ENCODE data around the gene MPO. TPM values are rescaled to one million over a fixed set of nuclear protein-coding genes. Genes with fewer than 3 reads are reported as not detected.

MPO gene
- total and polyA plus RNA-seq, 2 experiments from 2014 or later = not detected

- Histone ChIP-seq H3K9ac (no peak overlapping the region), H4K20me1 (ENCODE audit: insufficient read depth) (no peaks in the 10 kb centered on the region), H3K27ac (no peak overlapping the region), H3K4me1 (ENCODE audit: insufficient read depth) (no peaks in the 10 kb centered on the region), H3K9me3 (ENCODE audit: low read depth) (no peaks in the 10 kb centered on the region), H2AFZ (no peak overlapping the region), H3K9me2 (ENCODE audit: insufficient read depth) (no peaks in the 10 kb centered on the region), H3F3A (ENCODE audit: insufficient read depth) (no peaks in the 10 kb centered on the region), H3K4me3 (no peak overlapping the region), H3K4me2 (ENCODE audit: unreplicated experiment) (no peak overlapping the region), H3K36me3 (ENCODE audit: low read depth) (no peaks in the 10 kb centered on the region), H3K27me3 (replicated peaks; ENCODE audit: insufficient read depth) (0 out of 2 replicates have a peak, but pooled peaks cover 13% of the 10 kb centered on the region), H3K79me2 (ENCODE audit: insufficient read depth) (no peaks in the 10 kb centered on the region)
- WGBS, 2 experiments (ENCODE audit: low coverage in 1 of 2, low lambda C conversion rate in 2 of 2, missing lambda C conversion rate in 2 of 2) = 63 to 72% methylated on average over 14 to 16 of the region's 16 CpGs
- no peak for DNase-seq
- TF ChIP-seq EZH2phosphoT487 (IDR thresholded peaks at IDR 0.05; ENCODE audit: insufficient read depth, low read depth) (no peak), EZH2 (IDR thresholded peaks at IDR 0.05; ENCODE audit: insufficient read depth, poor library complexity, severe bottlenecking) (no peak)
- in situ Hi-C loops (cut with MboI) = no loop called here
Observed at GRCh38 chr17:58279736-58280479, 827 bp downstream of the MPO start.

GRCh38 chr17:58279016-58279711, 1.6 kb downstream of the MPO start:
- TF ChIP-seq EZH2phosphoT487 (IDR thresholded peaks at IDR 0.05; ENCODE audit: insufficient read depth, low read depth) = no peak
- no peak for TF ChIP-seq EZH2 (IDR thresholded peaks at IDR 0.05; ENCODE audit: insufficient read depth, poor library complexity, severe bottlenecking)
- WGBS, 2 experiments (ENCODE audit: low coverage in 1 of 2, low lambda C conversion rate in 2 of 2, missing lambda C conversion rate in 2 of 2) = 8% methylated on average over 39 to 56 of the region's 60 CpGs
- Histone ChIP-seq H3F3A (ENCODE audit: insufficient read depth) (no peaks in the 10 kb centered on the region), H3K9ac (no peak overlapping the region), H2AFZ (0 out of 2 replicates have a peak overlapping the region, but pooled peaks have one; percentile 38), H3K9me2 (ENCODE audit: insufficient read depth) (no peaks in the 10 kb centered on the region), H3K4me3 (peak overlapping the region; percentile 37), H3K36me3 (ENCODE audit: low read depth) (no peaks in the 10 kb centered on the region), H3K4me1 (ENCODE audit: insufficient read depth) (no peaks in the 10 kb centered on the region), H3K4me2 (ENCODE audit: unreplicated experiment) (peak overlapping the region; percentile 48), H3K27ac (no peak overlapping the region), H3K27me3 (replicated peaks; ENCODE audit: insufficient read depth) (0 out of 2 replicates have a peak, but pooled peaks cover 13% of the 10 kb centered on the region), H3K9me3 (ENCODE audit: low read depth) (no peaks in the 10 kb centered on the region), H3K79me2 (ENCODE audit: insufficient read depth) (no peaks in the 10 kb centered on the region), H4K20me1 (ENCODE audit: insufficient read depth) (no peaks in the 10 kb centered on the region)
- in situ Hi-C loops (cut with MboI) = no loop called here
- peak; percentile 64 for DNase-seq

GRCh38 chr17:58278661-58279015, 2.1 kb downstream of the MPO start:
- Histone ChIP-seq H3K9me3 (ENCODE audit: low read depth) (no peaks in the 10 kb centered on the region), H3K9ac (no peak overlapping the region), H3K79me2 (ENCODE audit: insufficient read depth) (no peaks in the 10 kb centered on the region), H3K4me3 (peak overlapping the region; percentile 37), H3K27ac (no peak overlapping the region), H3K9me2 (ENCODE audit: insufficient read depth) (no peaks in the 10 kb centered on the region), H3K4me2 (ENCODE audit: unreplicated experiment) (peak overlapping the region; percentile 48), H3K4me1 (ENCODE audit: insufficient read depth) (no peaks in the 10 kb centered on the region), H3F3A (ENCODE audit: insufficient read depth) (no peaks in the 10 kb centered on the region), H2AFZ (0 out of 2 replicates have a peak overlapping the region, but pooled peaks have one; percentile 38), H3K36me3 (ENCODE audit: low read depth) (no peaks in the 10 kb centered on the region), H4K20me1 (ENCODE audit: insufficient read depth) (no peaks in the 10 kb centered on the region), H3K27me3 (replicated peaks; ENCODE audit: insufficient read depth) (0 out of 2 replicates have a peak, but pooled peaks cover 13% of the 10 kb centered on the region)
- no peak for TF ChIP-seq EZH2phosphoT487 (IDR thresholded peaks at IDR 0.05; ENCODE audit: insufficient read depth, low read depth)
- TF ChIP-seq EZH2 (IDR thresholded peaks at IDR 0.05; ENCODE audit: insufficient read depth, poor library complexity, severe bottlenecking) = no peak
- in situ Hi-C loops (cut with MboI) = no loop called here
- peak; percentile 51 for DNase-seq
- 17 to 21% methylated on average over 5 of the region's 5 CpGs for WGBS, 2 experiments (ENCODE audit: low coverage in 1 of 2, low lambda C conversion rate in 2 of 2, missing lambda C conversion rate in 2 of 2)

GRCh38 chr17:58277802-58278595, 2.7 kb downstream of the MPO start:
- no peak overlapping the region for H3K9ac ChIP-seq
- no peaks in the 10 kb centered on the region for H3K4me1 ChIP-seq (ENCODE audit: insufficient read depth)
- 0 out of 2 replicates have a peak, but pooled peaks cover 13% of the 10 kb centered on the region for H3K27me3 ChIP-seq (replicated peaks; ENCODE audit: insufficient read depth)
- H3F3A ChIP-seq (ENCODE audit: insufficient read depth) = no peaks in the 10 kb centered on the region
- H3K79me2 ChIP-seq (ENCODE audit: insufficient read depth) = no peaks in the 10 kb centered on the region
- no peaks in the 10 kb centered on the region for H3K9me3 ChIP-seq (ENCODE audit: low read depth)
- H3K27ac ChIP-seq = no peak overlapping the region
- H3K4me2 ChIP-seq (ENCODE audit: unreplicated experiment) = no peak overlapping the region
- no peak for DNase-seq
- 80 to 83% methylated on average over 20 to 36 of the region's 36 CpGs for whole genome bisulfite sequencing, 2 experiments (ENCODE audit: low coverage in 1 of 2, low lambda C conversion rate in 2 of 2, missing lambda C conversion rate in 2 of 2)
- no peak overlapping the region for H3K4me3 ChIP-seq
- in situ Hi-C loops (cut with MboI) = no loop called here
- no peaks in the 10 kb centered on the region for H3K36me3 ChIP-seq (ENCODE audit: low read depth)
- H2AFZ ChIP-seq = no peak overlapping the region
- no peaks in the 10 kb centered on the region for H3K9me2 ChIP-seq (ENCODE audit: insufficient read depth)
- no peak for TF ChIP-seq EZH2 (IDR thresholded peaks at IDR 0.05; ENCODE audit: insufficient read depth, poor library complexity, severe bottlenecking)
- no peaks in the 10 kb centered on the region for H4K20me1 ChIP-seq (ENCODE audit: insufficient read depth)

Measured in GM23248 (cell line).